HG02943 (cell line): ENCODE results near the gene NF2.

Experiments used
- ATAC-seq: cut with Tn5 transposase; IDR thresholded peaks from one replicate; pipeline ENCODE4 v1.9.1; 2021; ENCODE audit warnings: mild to moderate bottlenecking, low read depth, moderate library complexity; ENCODE audit not compliant: unreplicated experiment

NF2 gene

DNA sequence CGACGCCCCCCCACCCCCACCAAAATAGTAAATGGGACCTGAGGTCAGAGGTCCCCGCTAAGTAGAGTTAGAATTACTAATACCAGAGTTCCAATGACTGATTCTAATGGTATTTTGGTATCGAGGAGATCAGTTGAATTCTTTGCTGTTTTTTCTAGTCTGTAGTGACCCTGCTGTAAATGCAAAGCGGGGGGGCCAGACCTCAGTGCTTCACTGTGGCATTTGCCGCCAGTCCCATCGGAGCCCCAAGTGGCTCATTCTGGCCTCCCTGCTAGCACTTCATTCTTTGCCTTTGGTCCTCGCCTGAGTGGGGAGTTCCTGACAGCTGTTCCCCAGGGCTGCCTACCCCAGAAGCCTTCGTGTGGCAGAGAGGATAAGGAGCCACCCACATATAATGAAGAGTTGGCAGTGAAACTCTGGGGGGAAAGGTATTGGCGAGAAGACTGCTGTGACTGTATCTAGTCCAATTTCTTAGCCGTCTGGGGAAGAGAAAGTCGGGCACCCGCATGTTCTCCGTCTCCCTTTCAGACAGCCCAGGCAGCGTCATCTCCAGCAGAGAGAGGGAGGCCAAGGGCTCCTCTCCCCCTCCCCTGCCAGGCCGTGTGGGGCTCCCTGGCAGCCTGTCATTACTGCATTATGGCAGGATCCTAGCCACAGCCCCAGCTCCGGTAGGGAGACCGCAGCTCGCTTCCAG lies 96.9 kb downstream of the NF2 start:
- ATAC-seq, result no peak

DNA sequence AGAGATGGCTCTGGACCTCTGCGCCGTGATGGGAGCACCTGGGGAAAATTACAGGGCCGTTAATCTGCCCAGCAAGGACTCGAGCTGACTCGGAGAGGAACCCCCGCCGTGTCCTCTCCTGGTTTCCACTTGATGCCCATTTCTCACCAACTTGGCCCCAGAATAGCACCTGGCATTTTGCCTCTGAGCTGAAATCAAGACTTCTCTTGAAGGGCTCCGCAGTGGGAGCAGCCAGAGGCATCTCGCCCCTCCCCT lies 97.4 kb downstream of the NF2 start:
- no peak for ATAC-seq

DNA sequence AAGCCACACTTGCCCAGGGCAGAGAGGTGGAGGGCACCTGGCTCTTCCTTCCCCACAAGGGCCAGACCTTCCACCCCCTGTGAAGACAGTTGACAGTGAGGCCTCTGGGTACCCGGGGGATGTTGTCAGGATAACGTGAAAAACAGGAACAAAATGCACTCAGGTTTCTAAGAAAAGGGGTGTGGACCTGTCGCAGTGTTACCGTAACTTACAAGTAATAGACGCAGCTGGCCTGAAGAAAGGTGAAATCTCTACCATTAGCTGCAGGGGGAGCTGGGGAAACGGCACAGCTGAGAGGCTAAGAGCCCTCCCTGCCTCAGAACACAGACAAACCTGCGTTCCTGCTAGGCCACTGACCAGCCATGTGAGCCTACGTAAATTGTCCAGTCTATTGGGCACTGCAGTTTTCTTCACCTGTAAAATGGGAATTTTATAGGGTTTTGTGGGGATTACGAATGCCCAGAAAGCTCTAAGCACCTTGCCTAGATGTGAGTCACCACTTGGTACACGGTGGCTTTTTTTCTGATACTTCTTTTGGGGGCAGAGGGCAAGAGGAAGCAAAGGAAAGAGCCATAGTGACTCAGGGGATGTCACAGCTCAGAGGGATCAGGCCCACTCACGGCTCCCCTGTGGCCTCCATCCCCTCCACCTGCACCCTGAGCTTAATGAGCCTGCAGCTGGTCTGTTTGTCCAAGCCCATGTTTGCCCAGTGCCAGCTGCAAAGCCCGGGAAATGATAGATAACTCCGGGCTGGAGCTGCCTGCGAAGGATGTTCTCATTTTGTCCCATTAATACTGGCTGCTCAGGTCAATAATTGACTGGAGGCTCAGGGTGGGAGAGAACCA lies 97.9 kb downstream of the NF2 start:
- no peak for ATAC-seq

DNA sequence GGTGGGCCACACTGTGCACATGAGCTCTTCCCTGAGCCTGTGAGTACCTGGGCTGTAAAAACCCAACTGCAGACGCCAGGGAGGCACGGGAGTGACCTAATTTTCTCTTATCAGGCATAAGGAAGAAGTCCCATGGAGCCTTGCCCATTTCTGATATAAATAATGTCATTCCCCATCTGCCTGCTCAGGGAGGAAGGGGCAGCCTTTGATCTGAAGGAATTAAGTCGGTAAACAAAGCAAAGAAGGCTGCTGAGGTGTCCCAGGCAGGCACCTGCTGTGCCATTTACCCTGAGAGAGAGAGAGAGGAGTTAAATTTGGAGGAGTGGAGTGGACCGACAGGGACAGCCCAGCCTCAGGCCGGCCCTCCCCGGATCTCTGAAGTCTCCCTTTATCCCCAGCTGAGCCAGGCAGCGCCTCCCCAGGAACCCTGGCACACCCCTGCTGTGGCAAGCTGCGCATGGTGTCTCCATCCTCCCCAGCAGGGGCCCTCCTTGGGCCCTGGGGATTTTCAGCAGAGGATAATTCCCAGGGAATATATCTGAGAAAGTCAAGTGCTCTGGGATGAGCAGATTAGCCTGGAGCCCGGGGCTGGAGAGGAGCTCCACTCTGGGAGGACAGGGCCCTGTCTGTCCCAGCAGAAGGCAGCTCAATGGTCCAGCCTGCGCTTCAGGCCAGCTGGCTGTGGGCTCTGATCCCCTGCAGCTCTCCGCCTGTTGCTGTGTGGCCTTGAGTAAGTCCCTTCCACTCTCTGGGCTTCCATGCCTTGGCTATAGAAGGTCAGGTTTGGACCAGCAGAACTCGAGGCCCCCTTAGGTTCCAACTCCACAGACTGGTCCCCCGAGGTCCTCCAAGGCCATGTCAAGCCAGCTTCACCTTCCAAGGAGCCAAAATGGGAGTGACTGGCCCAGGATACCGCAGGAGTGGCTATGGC lies 98.8 kb downstream of the NF2 start:
- ATAC-seq, result no peak

DNA sequence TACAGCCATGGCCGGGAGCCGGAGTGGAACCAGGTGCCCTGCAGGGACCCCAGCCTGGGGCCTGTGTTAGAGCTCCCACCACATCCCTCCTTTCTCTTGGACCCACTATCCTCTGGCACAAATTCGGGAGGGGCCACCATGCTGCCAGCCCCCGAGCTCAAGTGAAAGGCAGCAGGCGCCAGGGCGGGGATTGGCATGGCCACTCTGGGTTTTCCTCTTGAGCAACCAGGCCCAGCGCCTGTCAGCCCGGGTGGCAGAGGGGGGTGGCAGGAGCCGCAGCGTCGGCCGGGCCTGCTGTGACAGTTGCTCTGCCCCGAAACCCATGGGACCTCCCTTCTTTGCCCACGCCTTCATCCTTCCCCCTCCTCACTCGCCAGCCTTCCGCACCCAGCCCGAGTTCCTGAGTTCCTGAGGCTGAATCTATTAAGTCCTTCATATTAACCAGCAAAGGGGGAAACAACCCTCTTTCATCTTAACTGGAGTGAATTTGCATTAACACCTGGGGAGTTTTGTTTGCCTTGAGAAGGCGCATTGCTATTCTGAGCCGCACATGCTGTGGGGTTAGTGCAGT lies 99.6 kb downstream of the NF2 start:
- ATAC-seq, result no peak

DNA sequence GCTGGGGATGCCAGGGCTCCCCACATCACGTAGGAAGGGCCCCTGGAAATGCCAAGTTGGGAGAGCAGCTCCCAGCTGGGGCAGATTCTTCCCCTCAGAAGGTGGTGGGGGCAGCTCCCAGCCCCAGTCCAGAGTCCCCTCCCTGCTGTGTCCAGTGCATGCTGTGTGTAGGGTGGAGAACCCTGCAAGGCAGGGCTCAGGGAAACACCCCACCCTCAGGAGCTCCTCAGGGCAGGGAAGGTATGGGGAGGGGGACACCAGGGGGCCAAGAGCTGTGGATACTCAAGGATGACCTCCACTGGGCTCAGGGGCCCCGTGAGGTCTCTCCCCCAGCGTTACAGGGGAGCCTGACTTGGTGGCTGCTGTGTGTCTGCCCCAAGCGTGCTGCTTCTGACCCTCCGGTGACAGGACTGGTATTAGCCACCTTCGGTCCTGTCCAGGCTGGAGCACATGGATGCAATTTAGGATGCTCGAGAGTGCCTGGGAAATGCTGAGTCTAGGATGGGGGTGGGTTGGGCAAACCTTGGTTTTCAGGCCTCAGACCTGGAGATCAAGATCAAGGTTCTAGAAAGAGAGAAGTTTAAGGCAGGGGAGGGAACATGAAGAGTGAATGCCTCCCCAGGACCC lies 100.2 kb downstream of the NF2 start:
- no peak for ATAC-seq

DNA sequence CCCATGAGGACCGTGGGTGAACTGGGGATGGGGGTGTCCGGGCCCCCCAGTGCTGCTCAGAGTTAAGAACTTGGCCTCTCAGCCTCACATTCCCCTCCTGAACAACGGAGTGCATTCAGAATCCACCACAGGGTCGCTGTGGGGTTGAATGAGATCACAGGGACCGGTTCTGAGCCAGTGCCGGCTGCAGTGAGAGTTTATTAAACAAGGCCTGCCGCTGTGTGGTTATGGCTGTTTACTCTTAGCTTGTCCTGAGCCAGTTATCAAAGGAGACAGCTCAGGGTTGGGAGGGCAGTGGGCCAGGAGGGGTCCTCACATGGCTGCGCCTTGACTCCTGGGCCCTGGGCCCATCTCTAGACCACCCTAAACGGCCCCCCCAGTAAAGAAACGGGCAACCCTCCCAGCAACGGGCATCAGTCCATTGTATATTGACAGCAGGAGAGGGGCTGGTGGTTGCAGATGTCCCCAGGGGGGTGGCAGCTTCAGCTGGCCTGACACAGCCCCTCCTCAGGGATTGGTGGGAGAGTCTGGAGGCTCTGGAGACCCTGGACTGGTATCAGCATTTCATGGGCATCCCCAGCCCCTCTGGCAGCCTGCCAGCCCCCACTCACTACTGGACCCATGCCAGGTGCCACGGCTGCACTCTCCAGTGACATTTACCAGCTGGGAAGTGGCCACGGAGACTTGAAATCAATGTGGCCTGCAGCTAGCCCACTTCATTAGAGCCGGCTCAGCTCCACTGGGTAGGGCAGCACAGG lies 101.3 kb downstream of the NF2 start:
- ATAC-seq, result no peak

DNA sequence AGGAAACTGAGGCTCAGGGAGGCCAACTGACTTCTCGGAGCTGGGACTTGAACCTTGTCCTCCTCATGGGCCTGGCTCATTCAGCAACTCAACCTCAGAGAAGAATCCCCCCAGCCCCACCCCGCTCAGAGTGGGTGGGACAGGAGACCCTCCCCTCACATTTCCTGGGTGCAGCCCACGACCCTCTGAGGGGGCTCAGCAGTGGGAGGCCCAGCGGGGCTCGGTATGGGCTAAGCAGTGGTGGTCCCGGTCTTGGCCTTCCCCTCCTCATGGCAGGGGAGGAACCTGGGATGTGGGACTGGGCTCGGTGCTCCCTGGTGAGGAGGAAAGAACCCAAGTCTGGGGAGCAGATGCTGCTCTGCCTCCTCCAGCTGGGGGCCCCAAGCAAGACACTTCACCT lies 102.2 kb downstream of the NF2 start:
- no peak for ATAC-seq

DNA sequence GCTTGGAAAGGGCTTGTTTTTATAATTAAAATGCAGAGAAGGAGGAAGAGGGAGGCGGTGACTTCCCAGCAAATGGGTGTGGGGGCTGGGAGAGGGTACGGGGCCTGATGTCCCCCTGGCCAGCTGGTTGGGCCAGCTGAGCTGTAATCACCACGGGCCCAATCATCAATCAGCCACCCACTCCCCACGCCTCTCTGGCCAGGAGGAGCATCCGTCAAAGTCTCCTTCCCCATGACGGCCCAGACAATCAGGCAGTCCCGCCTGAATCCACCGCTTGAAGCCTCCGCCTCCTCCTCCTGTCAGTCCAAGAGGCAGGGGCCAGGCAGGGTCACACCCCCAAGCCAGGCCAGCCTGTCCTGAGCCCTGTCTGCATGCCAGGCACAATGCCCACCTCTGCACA lies 103.1 kb downstream of the NF2 start:
- no peak for ATAC-seq

DNA sequence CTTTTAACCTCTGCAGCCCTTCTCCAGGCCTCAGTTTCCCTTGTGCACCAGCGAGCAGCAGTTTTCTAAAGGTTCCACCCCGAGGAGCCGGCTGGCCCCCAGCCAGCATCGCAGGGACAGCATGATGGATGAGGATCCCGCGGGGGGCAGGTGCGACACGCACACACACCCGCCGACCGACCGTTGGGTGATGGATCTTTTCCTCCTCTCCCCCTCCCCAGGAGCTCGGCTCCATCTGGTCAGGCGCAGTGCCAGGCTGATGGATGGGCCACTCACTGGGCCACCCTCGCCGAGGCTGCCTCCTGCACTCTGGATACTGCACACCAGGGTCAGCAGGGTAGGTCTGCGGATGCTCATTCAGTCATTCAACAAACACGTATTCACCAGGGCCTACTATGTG lies 103.6 kb downstream of the NF2 start:
- no peak for ATAC-seq

DNA sequence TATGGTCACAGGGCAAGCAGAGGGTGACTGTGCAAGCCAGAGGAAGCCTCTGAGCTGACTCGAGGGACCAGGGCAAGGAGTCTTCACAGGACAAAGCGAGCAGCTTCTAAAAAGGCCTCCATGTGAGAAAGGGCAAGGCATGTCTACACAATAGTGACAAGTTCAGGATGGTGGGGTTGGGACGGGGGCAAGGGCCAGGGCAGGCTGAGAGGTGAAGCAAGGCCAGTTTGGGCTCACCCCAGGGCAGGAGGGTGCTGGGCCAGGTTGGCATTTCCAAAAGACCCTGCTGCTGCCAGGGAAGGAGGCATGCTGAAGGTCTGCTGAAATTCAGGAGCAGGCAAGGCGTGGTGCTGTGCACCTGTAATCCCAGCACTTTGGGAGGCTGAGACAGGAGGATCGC lies 104.0 kb downstream of the NF2 start:
- ATAC-seq, result no peak

DNA sequence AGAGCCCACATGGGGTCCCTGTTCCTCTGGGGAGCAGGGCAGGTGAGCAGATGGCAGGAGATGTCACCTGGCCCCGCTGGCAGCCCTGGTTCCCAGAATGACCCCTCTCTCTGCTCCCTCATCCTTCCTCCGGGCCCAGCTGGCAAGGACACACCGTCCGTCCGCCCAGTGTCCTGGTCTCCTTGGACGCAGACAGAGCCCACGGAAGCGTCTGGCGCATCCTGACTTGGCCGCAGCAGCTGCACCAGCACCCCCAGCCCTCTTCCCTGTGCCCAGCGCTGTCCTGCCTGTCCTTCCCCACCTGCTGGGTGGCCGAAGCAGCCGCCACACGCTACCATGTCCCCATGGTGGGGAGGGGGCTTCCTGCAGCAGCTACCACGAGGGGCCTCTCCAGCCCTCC lies 106.8 kb downstream of the NF2 start:
- no peak for ATAC-seq

DNA sequence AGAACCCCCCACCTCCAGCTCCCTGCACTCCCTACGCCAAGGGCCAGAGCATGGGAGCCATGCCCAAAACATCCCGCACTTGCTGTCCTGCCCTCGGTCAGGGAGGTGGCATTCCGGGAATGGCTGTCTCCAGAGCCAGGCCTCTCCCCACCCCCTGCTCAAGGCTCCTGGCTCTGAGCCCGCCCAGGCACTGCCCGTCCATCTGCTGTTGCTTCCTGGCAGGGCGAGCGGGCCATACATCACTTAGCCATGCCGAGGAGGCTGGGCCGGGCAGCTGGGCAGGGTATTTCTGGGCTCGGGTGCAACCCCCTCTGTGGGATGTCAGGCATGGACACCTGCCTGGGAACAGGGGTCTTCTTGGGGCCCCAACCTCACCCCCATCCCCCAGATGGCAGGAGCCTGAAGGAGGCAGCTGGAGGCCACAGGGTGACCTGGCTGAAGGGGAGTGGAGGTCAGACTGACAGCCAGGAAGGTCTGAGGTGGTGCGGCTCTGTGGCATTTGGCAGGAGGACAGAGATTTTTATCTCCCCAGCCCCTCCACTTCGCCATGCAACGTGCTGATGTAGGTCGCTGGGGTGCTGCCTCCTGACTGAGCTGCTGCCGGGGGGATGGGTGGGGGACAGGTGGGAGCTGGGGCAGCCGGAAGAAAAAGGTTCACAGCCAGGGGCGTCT lies 107.6 kb downstream of the NF2 start:
- ATAC-seq, result no peak

DNA sequence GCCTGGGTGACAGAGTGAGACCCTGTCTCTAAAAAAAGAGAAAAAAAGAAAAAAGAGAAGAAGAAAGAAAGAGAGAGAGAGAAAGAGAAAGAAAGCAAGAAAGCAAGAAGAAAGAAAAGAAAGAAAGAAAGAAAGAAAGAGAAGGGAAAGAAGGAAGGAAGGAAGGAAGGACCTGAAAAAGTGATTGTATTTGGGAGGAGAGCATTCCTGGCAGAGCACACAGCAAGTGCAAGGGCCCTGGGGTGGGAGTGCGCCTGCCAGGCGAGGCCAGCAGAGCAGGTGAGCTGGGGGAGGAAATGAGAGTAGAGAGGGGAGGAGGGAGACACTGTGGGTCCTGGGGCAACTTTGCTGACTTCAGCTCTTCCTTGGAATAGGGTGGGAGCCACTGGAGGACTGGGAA lies 108.7 kb downstream of the NF2 start:
- no peak for ATAC-seq

DNA sequence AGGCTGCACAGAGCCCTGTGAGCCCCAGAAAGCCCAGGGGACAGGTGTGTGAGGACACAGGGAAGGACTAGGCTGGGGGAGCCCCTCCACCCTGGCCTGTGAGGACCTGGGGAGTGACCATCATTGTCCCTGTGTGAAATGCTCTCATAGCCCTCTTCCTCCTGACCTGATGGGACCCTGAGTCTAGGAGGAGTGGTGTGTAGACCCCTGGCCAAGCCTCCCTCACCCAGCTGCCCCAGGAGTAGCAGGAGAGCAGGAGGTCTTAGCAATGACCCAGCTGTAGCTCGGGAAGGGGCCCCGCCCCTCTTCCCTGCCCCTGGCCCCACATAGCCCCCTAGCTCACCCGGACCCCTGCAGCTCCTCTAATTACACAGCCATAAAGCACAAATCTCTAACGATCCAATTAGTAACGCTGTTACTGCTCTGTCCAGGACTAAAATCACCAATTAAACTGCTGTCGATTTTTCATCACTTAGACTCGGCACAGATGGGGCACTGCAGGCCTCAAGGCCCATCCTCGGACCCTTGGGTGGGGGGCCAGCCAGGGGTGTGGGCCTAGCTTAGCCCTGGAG lies 109.8 kb downstream of the NF2 start:
- no peak for ATAC-seq

DNA sequence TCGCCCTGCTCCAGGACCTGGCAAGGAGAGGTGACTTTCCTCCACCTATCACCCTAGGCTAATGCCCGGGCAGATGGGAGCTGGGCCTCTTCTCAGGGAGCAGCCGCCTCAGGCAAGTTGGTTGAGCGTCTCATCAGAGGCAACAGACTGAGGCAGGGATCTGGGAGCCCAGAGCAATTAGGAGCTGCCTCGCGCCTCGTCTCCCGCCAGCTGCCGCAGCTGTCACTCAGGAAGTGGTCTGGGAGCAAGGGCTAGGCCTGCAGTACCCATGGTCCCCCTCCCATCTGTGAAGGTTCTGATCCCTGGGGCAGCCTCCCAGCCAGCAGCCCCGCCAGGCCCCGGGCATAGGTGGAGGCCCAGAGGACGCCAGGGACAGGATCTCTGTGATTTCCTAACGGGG lies 111.8 kb downstream of the NF2 start:
- no peak for ATAC-seq

DNA sequence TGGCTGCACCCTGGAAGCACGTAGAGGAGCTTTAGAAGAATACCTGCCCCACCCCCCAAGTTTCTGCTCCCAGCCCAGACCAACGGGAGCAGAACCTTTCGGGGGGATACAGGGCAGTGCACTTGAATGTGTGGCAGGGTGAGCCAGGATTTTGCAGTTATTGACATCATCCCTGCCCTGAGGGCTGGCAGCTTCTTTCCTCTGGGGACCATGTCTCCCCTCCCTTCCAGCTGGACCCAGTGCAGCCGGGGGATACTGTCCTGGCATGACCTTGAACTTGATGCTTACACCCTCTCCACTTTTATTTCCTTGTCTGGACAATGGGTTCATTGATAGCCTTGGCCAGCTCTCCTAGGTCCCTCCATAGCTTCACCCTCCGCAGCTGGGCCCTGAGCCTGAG lies 112.3 kb downstream of the NF2 start:
- no peak for ATAC-seq

DNA sequence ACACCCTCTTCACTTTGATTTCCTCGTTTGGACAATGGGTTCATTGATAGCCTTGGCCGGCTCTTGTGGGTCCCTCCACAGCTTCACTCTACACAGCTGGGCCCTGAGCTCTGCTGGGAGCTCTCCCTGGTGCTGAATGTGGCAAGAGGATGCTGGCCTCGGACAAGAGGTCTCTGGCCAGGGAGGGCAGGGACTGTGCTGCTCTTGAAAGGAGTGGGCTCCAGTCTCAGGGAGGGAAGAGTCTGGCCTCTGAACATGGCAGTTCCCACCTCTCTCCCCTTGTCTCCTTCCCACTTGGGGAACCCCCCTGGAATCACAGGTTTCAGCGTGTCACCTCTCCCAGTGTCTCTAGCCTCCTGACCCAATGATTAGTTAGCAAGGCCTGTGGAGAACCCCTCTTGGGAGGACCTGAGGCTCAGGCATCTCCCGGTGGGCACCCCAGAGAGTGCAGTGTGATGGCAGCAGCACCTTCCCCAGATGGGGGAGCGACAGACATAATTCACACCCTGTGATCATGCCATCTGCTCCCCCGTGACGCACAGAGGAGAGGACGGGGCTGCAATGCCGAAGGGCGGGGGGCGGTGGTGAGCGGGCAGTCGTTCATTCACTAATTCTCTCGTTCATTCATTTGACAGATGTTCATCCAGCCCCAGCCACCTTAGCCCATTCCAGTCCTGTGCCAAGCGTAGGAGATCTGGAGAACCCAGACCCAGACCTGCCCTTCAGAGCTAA lies 113.5 kb downstream of the NF2 start:
- no peak for ATAC-seq
